Endodermal cell (in vitro differentiated cells): Measurements from ENCODE around the gene MAN2B2. TPM values are rescaled to one million over a fixed set of nuclear protein-coding genes. Genes with fewer than 3 reads are reported as not detected.
A peak's percentile ranks its signal among the peaks of the same experiment; 100 is the strongest.

Source experiments
- DNase-seq: peaks from one replicate; pipeline ENCODE4 v3.0.0-alpha.2; 2017
- H3K27ac ChIP-seq: 2 replicates; pipeline ENCODE4 v1.5.1; 2013; ENCODE audit warnings: mild to moderate bottlenecking, low read depth, low read length, moderate library complexity
- H3K27me3 ChIP-seq: 2 replicates; pipeline ENCODE4 v1.6.1; 2013; ENCODE audit warnings: mild to moderate bottlenecking, low read length, moderate library complexity; ENCODE audit not compliant: insufficient read depth, control insufficient read depth, poor library complexity, severe bottlenecking
- H3K36me3 ChIP-seq: 2 replicates; pipeline ENCODE4 v1.7.0; 2013; ENCODE audit warnings: mild to moderate bottlenecking, low read length, moderate library complexity; ENCODE audit not compliant: control insufficient read depth, insufficient read depth
- H3K4me1 ChIP-seq: one replicate; pipeline ENCODE4 v1.7.0; 2013; ENCODE audit warnings: low read length; ENCODE audit not compliant: control insufficient read depth, insufficient read depth
- H3K4me3 ChIP-seq: 2 replicates; pipeline ENCODE4 v1.5.1; 2013; ENCODE audit warnings: mild to moderate bottlenecking, low read length, moderate library complexity
- H3K9ac ChIP-seq: 2 replicates; pipeline ENCODE4 v1.6.1; 2013; ENCODE audit warnings: mild to moderate bottlenecking, low read length, moderate library complexity; ENCODE audit not compliant: poor library complexity, severe bottlenecking; ENCODE audit errors: extremely low read depth
- H3K9me3 ChIP-seq: 2 replicates; pipeline ENCODE4 v1.6.1; 2013; ENCODE audit warnings: mild to moderate bottlenecking, low read length, moderate library complexity; ENCODE audit not compliant: control insufficient read depth
- H3K27ac Mint-ChIP-seq: 2 replicates; pipeline ENCODE4 v1.8.0; 2020; ENCODE audit warnings: mixed read lengths
- H3K27me3 Mint-ChIP-seq: 2 replicates; pipeline ENCODE4 v1.8.0; 2021; ENCODE audit warnings: mild to moderate bottlenecking, mixed read lengths; ENCODE audit not compliant: insufficient read depth
- H3K36me3 Mint-ChIP-seq: 2 replicates; pipeline ENCODE4 v1.8.0; 2020; ENCODE audit warnings: low read depth, mixed read lengths
- H3K4me1 Mint-ChIP-seq: 2 replicates; pipeline ENCODE4 v1.8.0; 2020; ENCODE audit warnings: mixed read lengths
- H3K4me3 Mint-ChIP-seq: 2 replicates; pipeline ENCODE4 v1.8.0; 2020; ENCODE audit warnings: mild to moderate bottlenecking, moderate library complexity, mixed read lengths
- H3K9me3 Mint-ChIP-seq: 2 replicates; pipeline ENCODE4 v1.8.0; 2020; ENCODE audit warnings: mild to moderate bottlenecking, mixed read lengths
- CTCF ChIP-seq: fragments of 200-600 bp; sonication (generic); conservative IDR thresholded peaks from 2 replicates; pipeline ENCODE4 v1.5.0; 2021; ENCODE audit warnings: antibody characterized with exemption, mild to moderate bottlenecking
- WGBS, 2 experiments: methylation state at CpG; one replicate each; pipeline versions ENCODE4 v1.1.5 to v1.1.7; 2013; ENCODE audit warnings: missing lambda C conversion rate in 2 of 2, mixed read lengths in 1 of 2; ENCODE audit not compliant: insufficient coverage in 1 of 2, insufficient read length in 1 of 2; 5-methylcytosine and 5-hydroxymethylcytosine counted together
- long read RNA-seq, 4 experiments: library from polyadenylated mRNA in 2 of 4; library from RNA in 1 of 4; library from capped mRNA in 1 of 4; stranded (forward) in 3 of 4; unstranded in 1 of 4; transcript quantifications; one replicate each; pipeline ENCODE4 v2.0.0, GENCODE V29; 2020 to 2021; ENCODE audit warnings: inconsistent platforms in 1 of 4
- polyA plus RNA-seq, 2 experiments: library from polyadenylated mRNA; stranded (reverse); fragments of 50-300 nt; gene quantifications; one replicate each; pipeline ENCODE4 v1.2.3, GENCODE V29; 2013
- total RNA-seq, 2 donors: library from RNA; stranded (reverse); fragmentation: NEBNext Ultra II Directional in 1 of 2; extraction: Animal tissue kit (Norgen Biotek cat#: 25700) in 1 of 2; gene quantifications; 2 replicates in 1 of 2; 3 replicates in 1 of 2; pipeline ENCODE4 v1.2.1, GENCODE V29; 2021

MAN2B2 gene
- 10 to 100 TPM; 13.3 to 20.8 TPM for total RNA-seq
- 7.7 TPM for polyA plus RNA-seq (2013, experiment 1 of 2)
- 7.5 TPM for polyA plus RNA-seq (2013, experiment 2 of 2)
- long read RNA-seq, experiment 1, full-length matches to known transcripts = 1 of 11 reads
- long read RNA-seq, experiment 1, partial matches to known transcripts = 6 of 11 reads
- long read RNA-seq, experiment 1, other reads (novel, unspliced or antisense) = 4 of 11 reads
- long read RNA-seq, experiment 2, full-length matches to known transcripts = 17 of 27 reads
- long read RNA-seq, experiment 2, partial matches to known transcripts = 6 of 27 reads
- long read RNA-seq, experiment 2, other reads (novel, unspliced or antisense) = 4 of 27 reads
- long read RNA-seq, experiment 3, full-length matches to known transcripts = 28 of 46 reads
- long read RNA-seq, experiment 3, partial matches to known transcripts = 5 of 46 reads
- long read RNA-seq, experiment 3, other reads (novel, unspliced or antisense) = 13 of 46 reads
- long read RNA-seq, experiment 4 = 0 reads

DNA sequence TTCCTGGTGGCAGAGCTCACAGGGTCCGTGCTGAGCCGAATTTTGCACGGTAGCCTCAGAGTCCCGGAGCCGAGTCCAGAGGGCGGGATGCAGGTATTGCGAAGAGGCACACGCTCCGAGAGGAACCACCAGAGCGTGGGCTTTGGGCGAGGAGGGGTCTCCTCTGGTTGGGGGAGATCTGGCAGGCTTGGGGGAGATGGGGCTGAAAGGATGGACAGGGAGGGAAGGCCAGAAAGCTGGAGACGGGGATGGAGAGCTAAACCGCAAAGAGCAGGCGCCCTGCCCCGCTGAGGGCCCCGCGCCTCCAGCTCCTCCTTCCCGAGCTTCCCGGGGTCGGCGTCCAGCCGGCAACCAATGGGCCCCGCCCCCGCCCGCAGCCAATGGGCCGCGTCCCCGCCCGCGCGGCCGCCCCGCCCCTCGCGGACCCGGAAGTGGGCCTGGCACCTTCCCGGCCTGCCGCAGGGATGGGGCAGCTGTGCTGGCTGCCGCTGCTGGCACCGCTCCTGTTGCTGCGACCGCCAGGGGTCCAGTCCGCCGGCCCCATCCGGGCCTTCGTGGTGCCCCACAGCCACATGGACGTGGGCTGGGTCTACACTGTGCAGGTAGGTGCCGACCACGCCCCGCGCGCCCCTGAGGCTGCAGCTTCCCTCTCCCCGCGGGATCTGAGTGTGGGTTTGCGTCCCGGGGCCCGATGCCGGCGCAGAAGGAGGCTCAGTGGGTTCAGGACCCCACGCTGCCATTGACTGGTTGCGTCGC lies at the start of gene MAN2B2:
TSS of gene MAN2B2 (plus strand) at position 443 of the 756 bp plus-strand sequence. CDS start at position 465, 22 bp downstream.
- Mint-ChIP-seq H3K27ac (peak within 1 kb of the TSS; percentile 89), H3K27me3 (peaks cover 36% of the 10 kb centered on the region), H3K36me3 (peaks cover 20% of the 10 kb centered on the region), H3K4me3 (peak within 1 kb of the TSS; percentile 66), H3K9me3 (peaks cover 2% of the 10 kb centered on the region), H3K4me1 (no peaks in the 10 kb centered on the region)
- no peak within 1 kb of the TSS for H3K27ac ChIP-seq
- H3K9ac ChIP-seq = peak within 1 kb of the TSS; percentile 51
- H3K36me3 ChIP-seq = peaks cover 16% of the 10 kb centered on the region
- peak; percentile 60 for TF ChIP-seq CTCF
- H3K9me3 ChIP-seq = no peaks in the 10 kb centered on the region
- H3K4me1 ChIP-seq = no peaks in the 10 kb centered on the region
- WGBS, 2 experiments = 2 to 3% methylated on average over 25 to 62 of the region's 62 CpGs
- H3K27me3 ChIP-seq = peaks cover 26% of the 10 kb centered on the region
- DNase-seq = peak; percentile 97
- H3K4me3 ChIP-seq = peak within 1 kb of the TSS; percentile 89

GRCh38 chr4:6525474-6525873 lies 49.5 kb upstream of the MAN2B2 start:
- Histone ChIP-seq H3K9me3 (no peaks in the 10 kb centered on the region), H3K27me3 (no peaks in the 10 kb centered on the region), H3K4me3 (no peak overlapping the region), H3K4me1 (peaks cover 23% of the 10 kb centered on the region), H3K27ac (no peak overlapping the region), H3K36me3 (no peaks in the 10 kb centered on the region), H3K9ac (no peak overlapping the region)
- TF ChIP-seq CTCF = no peak
- Mint-ChIP-seq H3K4me3 (no peak overlapping the region), H3K9me3 (no peaks in the 10 kb centered on the region), H3K36me3 (no peaks in the 10 kb centered on the region), H3K27me3 (no peaks in the 10 kb centered on the region), H3K4me1 (peaks cover 33% of the 10 kb centered on the region), H3K27ac (no peak overlapping the region)
- DNase-seq = no peak
- WGBS, 2 experiments = 95% methylated on average over 6 to 9 of the region's 9 CpGs

GRCh38 chr4:6526156-6526555 lies 48.8 kb upstream of the MAN2B2 start:
- no peak for DNase-seq
- no peak for TF ChIP-seq CTCF
- no peak overlapping the region for H3K4me3 ChIP-seq
- peaks cover 23% of the 10 kb centered on the region for H3K4me1 ChIP-seq
- Mint-ChIP-seq H3K9me3 (no peaks in the 10 kb centered on the region), H3K36me3 (no peaks in the 10 kb centered on the region), H3K27ac (no peak overlapping the region), H3K4me3 (no peak overlapping the region), H3K27me3 (no peaks in the 10 kb centered on the region), H3K4me1 (peaks cover 33% of the 10 kb centered on the region)
- no peaks in the 10 kb centered on the region for H3K9me3 ChIP-seq
- H3K36me3 ChIP-seq = no peaks in the 10 kb centered on the region
- H3K9ac ChIP-seq = no peak overlapping the region
- WGBS, 2 experiments = 84% methylated on average over 5 of the region's 5 CpGs
- H3K27me3 ChIP-seq = no peaks in the 10 kb centered on the region
- no peak overlapping the region for H3K27ac ChIP-seq
